NB4 (cell line): Measurements from ENCODE around the gene SLC5A2.

Experiments used
- MYC ChIP-seq: IDR thresholded peaks from 2 replicates; pipeline ENCODE4 v1.6.1; 2011; ENCODE audit warnings: low read depth, low read length
- POLR2A ChIP-seq: IDR thresholded peaks from 2 replicates; pipeline ENCODE4 v1.6.1; 2011; ENCODE audit warnings: mild to moderate bottlenecking; ENCODE audit not compliant: insufficient read length; ENCODE audit errors: extremely low read depth
- TF ChIP-seq, protein P1 (sequence below): IDR thresholded peaks from one replicate; pipeline ENCODE4 v1.5.1; 2012; ENCODE audit warnings: low read depth, low read length

DNA sequence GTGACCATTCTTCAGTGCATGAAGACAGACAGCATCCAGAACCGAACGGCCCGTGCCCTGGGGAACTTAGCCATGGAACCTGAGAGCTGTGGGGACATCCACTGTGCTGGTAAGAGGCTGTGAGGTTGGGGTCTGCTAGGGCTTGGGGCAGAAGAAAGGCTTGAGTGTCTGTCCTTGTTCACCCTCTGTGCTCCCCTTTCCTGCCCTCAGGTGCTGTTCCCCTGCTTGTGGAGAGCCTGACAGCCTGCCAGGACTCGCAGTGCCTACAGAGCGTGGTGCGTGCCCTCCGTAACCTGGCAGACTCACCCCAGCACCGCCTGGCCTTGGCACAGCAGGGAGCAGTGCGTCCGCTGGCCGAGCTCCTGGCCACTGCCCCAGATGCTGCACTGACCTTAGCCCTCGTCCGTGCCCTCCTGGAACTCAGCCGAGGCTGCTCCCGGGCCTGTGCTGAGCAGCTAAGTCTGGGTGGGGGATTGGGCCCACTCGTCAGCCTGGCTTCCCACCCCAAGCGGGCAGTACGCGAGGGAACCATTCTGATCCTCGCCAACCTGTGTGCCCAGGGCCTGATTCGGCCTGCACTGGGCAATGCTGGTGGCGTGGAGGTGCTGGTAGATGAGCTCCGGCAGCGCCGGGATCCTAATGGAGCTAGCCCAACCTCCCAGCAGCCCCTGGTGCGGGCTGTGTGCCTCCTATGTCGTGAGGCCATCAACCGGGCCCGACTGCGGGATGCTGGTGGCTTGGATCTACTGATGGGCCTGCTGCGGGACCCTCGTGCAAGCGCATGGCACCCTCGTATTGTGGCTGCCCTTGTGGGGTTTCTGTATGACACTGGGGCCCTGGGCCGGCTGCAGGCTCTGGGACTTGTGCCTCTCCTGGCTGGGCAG is 20.8 kb upstream of the SLC5A2 start:
- TF ChIP-seq, protein P1, sequence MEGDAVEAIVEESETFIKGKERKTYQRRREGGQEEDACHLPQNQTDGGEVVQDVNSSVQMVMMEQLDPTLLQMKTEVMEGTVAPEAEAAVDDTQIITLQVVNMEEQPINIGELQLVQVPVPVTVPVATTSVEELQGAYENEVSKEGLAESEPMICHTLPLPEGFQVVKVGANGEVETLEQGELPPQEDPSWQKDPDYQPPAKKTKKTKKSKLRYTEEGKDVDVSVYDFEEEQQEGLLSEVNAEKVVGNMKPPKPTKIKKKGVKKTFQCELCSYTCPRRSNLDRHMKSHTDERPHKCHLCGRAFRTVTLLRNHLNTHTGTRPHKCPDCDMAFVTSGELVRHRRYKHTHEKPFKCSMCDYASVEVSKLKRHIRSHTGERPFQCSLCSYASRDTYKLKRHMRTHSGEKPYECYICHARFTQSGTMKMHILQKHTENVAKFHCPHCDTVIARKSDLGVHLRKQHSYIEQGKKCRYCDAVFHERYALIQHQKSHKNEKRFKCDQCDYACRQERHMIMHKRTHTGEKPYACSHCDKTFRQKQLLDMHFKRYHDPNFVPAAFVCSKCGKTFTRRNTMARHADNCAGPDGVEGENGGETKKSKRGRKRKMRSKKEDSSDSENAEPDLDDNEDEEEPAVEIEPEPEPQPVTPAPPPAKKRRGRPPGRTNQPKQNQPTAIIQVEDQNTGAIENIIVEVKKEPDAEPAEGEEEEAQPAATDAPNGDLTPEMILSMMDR = no peak
- no peak for TF ChIP-seq POLR2A
- TF ChIP-seq MYC = no peak
